Fibroblast of lung (primary cell): ENCODE data around the gene CTRB2. TPM values are rescaled to one million over a fixed set of nuclear protein-coding genes. Genes with fewer than 3 reads are reported as not detected.
"Not testable (repeated sequence)": the region's sequence is repeated elsewhere in the genome, so short reads cannot be mapped to it uniquely, and the experiment has no call there.

Experiments
- DNase-seq, 2 donors: peaks; one replicate each; pipeline versions ENCODE4 v3.0.0 to v3.0.0-alpha.2; 2010; ENCODE audit warnings: low read depth in 2 of 2
- H2AFZ ChIP-seq: 2 replicates; pipeline ENCODE4 v1.5.1; 2012; ENCODE audit warnings: low read length, control low read depth, inconsistent platforms
- H3K27ac ChIP-seq: 2 replicates; pipeline ENCODE4 v1.5.1; 2011; ENCODE audit warnings: low read length, control low read depth; ENCODE audit not compliant: insufficient read depth
- H3K27me3 ChIP-seq: 2 replicates; pipeline ENCODE4 v1.5.1; 2011; ENCODE audit warnings: mild to moderate bottlenecking, low read length; ENCODE audit not compliant: control insufficient read depth, insufficient read depth
- H3K36me3 ChIP-seq: 2 replicates; pipeline ENCODE4 v1.5.1; 2011; ENCODE audit warnings: low read length; ENCODE audit not compliant: control insufficient read depth, insufficient read depth
- H3K4me1 ChIP-seq: 2 replicates; pipeline ENCODE4 v1.5.1; 2011; ENCODE audit warnings: low read length; ENCODE audit not compliant: control insufficient read depth, insufficient read depth; ENCODE audit errors: extremely low read depth
- H3K4me2 ChIP-seq: 2 replicates; pipeline ENCODE4 v1.5.1; 2011; ENCODE audit warnings: low read length, control low read depth; ENCODE audit not compliant: insufficient read depth; ENCODE audit errors: extremely low read depth
- H3K4me3 ChIP-seq, 4 experiments: fragments of 200-600 bp in 1 of 4; sonication (generic) in 1 of 4; replicated peaks in 1 of 4; 2 replicates each; pipeline ENCODE4 v1.5.1; 2011 to 2016; ENCODE audit warnings: low read length in 4 of 4, low read depth in 3 of 4, mild to moderate bottlenecking in 3 of 4, control low read depth in 2 of 4, inconsistent platforms in 1 of 4, mixed read lengths in 1 of 4; ENCODE audit not compliant: insufficient read depth in 1 of 4; ENCODE audit errors: control extremely low read depth in 1 of 4
- H3K79me2 ChIP-seq: 2 replicates; pipeline ENCODE4 v1.5.1; 2012; ENCODE audit warnings: mild to moderate bottlenecking, low read length, inconsistent platforms; ENCODE audit not compliant: control insufficient read depth, insufficient read depth
- H3K9ac ChIP-seq: 2 replicates; pipeline ENCODE4 v1.5.1; 2011; ENCODE audit warnings: mild to moderate bottlenecking, low read length, control low read depth; ENCODE audit not compliant: insufficient read depth
- H3K9me3 ChIP-seq: 2 replicates; pipeline ENCODE4 v1.5.1; 2012; ENCODE audit warnings: low read depth, low read length; ENCODE audit not compliant: control insufficient read depth, insufficient read depth
- H4K20me1 ChIP-seq: 2 replicates; pipeline ENCODE4 v1.5.1; 2011; ENCODE audit warnings: low read length; ENCODE audit not compliant: control insufficient read depth, insufficient read depth; ENCODE audit errors: extremely low read depth
- CTCF ChIP-seq, 2 donors: IDR thresholded peaks in 1 of 2; conservative IDR thresholded peaks in 1 of 2; 1 replicate in 1 of 2; 2 replicates in 1 of 2; pipeline ENCODE4 v1.5.1; 2011 to 2012; ENCODE audit warnings: low read length in 2 of 2, control low read depth in 1 of 2, inconsistent platforms in 1 of 2, low read depth in 1 of 2, mild to moderate bottlenecking in 1 of 2
- EZH2 ChIP-seq: IDR thresholded peaks from 2 replicates; pipeline ENCODE4 v1.5.1; 2012; ENCODE audit warnings: low read length, control low read depth, mild to moderate bottlenecking; ENCODE audit errors: missing control alignments
- polyA plus RNA-seq, 2 donors: library from polyadenylated mRNA; depleted of rRNA in 1 of 2; stranded (reverse) in 1 of 2; unstranded in 1 of 2; fragments of >200 nt; gene quantifications; 2 replicates each; pipeline ENCODE4 v1.2.1, GENCODE V29; 2011 to 2012; ENCODE audit warnings: missing spikeins in 1 of 2
- total RNA-seq: library from RNA; depleted of rRNA; stranded (reverse); fragments of >200 nt; gene quantifications from 2 replicates; pipeline ENCODE4 v1.2.1, GENCODE V29; 2014

CTRB2 gene
- total and polyA plus RNA-seq, 2 donors (not counting 1 experiment from before 2014, with no cell fraction given): not detected

GRCh38 chr16:75244225-75244809 is 37.4 kb upstream of the CTRB2 start:
- no peaks in the 10 kb centered on the region for H3K9me3 ChIP-seq
- H3K4me3 ChIP-seq: peak overlapping the region in 1 of 4 experiments; percentile 8
- peaks cover 81% of the 10 kb centered on the region for H3K4me1 ChIP-seq
- no peak overlapping the region for H2AFZ ChIP-seq
- H3K79me2 ChIP-seq: peaks cover 95% of the 10 kb centered on the region
- H3K4me2 ChIP-seq: peak overlapping the region; percentile 78
- H3K27me3 ChIP-seq: no peaks in the 10 kb centered on the region
- peak; percentile 79 to 83 for DNase-seq
- H3K36me3 ChIP-seq: peaks cover 33% of the 10 kb centered on the region
- peak overlapping the region; percentile 97 for H3K27ac ChIP-seq
- peak overlapping the region; percentile 84 for H3K9ac ChIP-seq
- no peaks in the 10 kb centered on the region for H4K20me1 ChIP-seq
- TF ChIP-seq CTCF (conservative IDR thresholded peaks at IDR 0.05 in 1 of 2, IDR thresholded peaks at IDR 0.05 in 1 of 2; ENCODE audit: low read depth in 1 of 2, low read length in 2 of 2): no peak
- TF ChIP-seq EZH2: no peak

GRCh38 chr16:75243667-75244224 is 36.8 kb upstream of the CTRB2 start:
- DNase-seq: no peak
- Histone ChIP-seq H3K79me2 (peaks cover 95% of the 10 kb centered on the region), H3K27ac (peak overlapping the region; percentile 97), H3K4me2 (peak overlapping the region; percentile 29), H4K20me1 (no peaks in the 10 kb centered on the region), H3K9me3 (no peaks in the 10 kb centered on the region), H3K9ac (peak overlapping the region; percentile 33), H3K4me1 (peaks cover 85% of the 10 kb centered on the region), H3K4me3 (no peak overlapping the region), H2AFZ (no peak overlapping the region), H3K27me3 (no peaks in the 10 kb centered on the region), H3K36me3 (peaks cover 36% of the 10 kb centered on the region)
- TF ChIP-seq EZH2 (no peak), CTCF (conservative IDR thresholded peaks at IDR 0.05 in 1 of 2, IDR thresholded peaks at IDR 0.05 in 1 of 2; ENCODE audit: low read depth in 1 of 2, low read length in 2 of 2) (no peak)

GRCh38 chr16:75242436-75243078 is 35.6 kb upstream of the CTRB2 start:
- not testable (repeated sequence) for H2AFZ ChIP-seq, H3K4me2 ChIP-seq, H4K20me1 ChIP-seq, DNase-seq, H3K27me3 ChIP-seq, H3K9me3 ChIP-seq, H3K4me3 ChIP-seq, H3K9ac ChIP-seq, H3K27ac ChIP-seq
- peaks cover 95% of the 10 kb centered on the region for H3K79me2 ChIP-seq
- H3K4me1 ChIP-seq: peaks cover 83% of the 10 kb centered on the region
- H3K36me3 ChIP-seq: peaks cover 40% of the 10 kb centered on the region
